Measurements from ENCODE around the gene CCL28.
"Not testable (repeated sequence)": the region's sequence is repeated elsewhere in the genome, so short reads cannot be mapped to it uniquely, and the experiment has no call there.

CCL28 gene

DNA sequence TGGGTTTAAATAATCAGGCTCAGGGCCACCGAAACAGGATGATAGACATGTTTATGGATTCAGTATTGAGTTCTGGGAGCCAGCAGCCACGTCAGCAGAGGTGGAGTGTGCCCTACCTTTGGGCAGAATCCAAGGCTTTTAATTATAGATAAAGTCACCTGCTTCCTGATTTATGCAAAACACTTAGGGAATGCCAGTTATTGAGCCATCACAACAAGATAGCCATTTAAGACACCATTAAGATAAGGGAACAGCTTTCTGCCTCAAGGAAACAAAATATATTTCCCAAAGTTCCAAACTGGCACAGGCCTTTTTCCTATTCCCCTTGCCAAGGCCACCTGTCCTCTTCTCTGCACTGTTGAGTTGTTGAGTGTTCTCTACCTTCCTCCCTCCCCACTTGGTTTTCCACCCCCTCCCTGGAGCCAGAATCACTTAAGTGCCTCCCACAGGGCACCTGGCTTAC lies 2.4 kb downstream of the CCL28 start:
- H3K27me3 ChIP-seq (replicated peaks), result no peaks in the 10 kb centered on the region
- TF ChIP-seq, protein P1, sequence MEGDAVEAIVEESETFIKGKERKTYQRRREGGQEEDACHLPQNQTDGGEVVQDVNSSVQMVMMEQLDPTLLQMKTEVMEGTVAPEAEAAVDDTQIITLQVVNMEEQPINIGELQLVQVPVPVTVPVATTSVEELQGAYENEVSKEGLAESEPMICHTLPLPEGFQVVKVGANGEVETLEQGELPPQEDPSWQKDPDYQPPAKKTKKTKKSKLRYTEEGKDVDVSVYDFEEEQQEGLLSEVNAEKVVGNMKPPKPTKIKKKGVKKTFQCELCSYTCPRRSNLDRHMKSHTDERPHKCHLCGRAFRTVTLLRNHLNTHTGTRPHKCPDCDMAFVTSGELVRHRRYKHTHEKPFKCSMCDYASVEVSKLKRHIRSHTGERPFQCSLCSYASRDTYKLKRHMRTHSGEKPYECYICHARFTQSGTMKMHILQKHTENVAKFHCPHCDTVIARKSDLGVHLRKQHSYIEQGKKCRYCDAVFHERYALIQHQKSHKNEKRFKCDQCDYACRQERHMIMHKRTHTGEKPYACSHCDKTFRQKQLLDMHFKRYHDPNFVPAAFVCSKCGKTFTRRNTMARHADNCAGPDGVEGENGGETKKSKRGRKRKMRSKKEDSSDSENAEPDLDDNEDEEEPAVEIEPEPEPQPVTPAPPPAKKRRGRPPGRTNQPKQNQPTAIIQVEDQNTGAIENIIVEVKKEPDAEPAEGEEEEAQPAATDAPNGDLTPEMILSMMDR (IDR thresholded peaks at IDR 0.05; ENCODE audit: low read depth, low read length, missing control alignments), result no peak
- H3K36me3 ChIP-seq (replicated peaks), result no peaks in the 10 kb centered on the region
- H3K4me3 ChIP-seq (ENCODE audit: low read depth, low read length), result no peak overlapping the region
- no peak for DNase-seq
- H3K27ac ChIP-seq, result no peak overlapping the region
- in situ Hi-C loops (cut with HindIII; ENCODE audit: low pct_ligation_motif_present, low sequenced_read_pairs), result no loop called here

DNA sequence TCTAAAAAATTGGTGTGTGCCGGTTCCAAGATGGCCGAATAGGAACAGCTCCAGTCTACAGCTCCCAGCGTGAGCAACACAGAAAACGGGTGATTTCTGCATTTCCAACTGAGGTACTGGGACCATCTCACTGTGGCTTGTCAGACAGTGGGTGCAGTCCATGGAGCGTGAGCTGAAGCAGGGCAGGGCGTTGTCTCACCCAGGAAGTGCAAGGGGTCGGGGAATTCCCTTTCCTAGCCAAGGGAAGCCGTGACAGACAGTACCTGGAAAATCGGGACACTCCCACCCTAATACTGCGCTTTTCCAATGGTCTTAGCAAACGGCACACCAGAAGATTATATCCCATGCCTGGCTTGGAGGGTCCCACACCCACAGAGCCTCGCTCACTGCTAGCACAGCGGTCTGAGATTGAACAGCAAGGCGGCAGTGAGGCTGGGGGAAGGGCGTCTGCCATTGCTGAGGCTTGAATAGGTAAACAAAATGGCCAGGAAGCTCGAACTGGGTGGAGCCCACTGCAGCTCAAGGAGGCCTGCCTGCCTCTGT lies 9.6 kb downstream of the CCL28 start:
- H3K27ac ChIP-seq; H3K27me3 ChIP-seq (replicated peaks); in situ Hi-C loops (cut with HindIII; ENCODE audit: low pct_ligation_motif_present, low sequenced_read_pairs); H3K36me3 ChIP-seq (replicated peaks); H3K4me3 ChIP-seq (ENCODE audit: low read depth, low read length); DNase-seq: not testable (repeated sequence)

DNA sequence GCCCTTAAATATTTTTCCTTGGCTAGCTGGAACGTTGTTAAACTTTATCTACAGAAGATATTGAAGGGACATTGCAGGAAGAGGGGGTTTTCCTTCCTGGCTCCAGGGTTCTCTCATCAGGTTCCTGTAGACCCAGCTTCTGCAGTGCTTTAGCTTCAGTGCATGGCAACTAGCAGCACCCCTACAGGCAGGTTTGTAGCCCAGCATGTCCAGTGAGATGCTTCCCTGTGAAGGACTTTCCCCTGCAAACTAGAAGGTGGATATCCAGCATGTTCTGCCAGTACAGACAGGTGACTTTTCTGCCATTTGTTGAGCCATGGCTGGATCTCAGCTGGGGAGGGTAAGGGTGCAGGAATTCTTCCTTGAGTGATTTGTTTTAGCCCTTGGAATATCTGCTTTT lies 10.4 kb downstream of the CCL28 start:
- in situ Hi-C loops (cut with HindIII; ENCODE audit: low pct_ligation_motif_present, low sequenced_read_pairs), result no loop called here
- DNase-seq, result no peak
- Histone ChIP-seq H3K4me3 (ENCODE audit: low read depth, low read length) (no peak overlapping the region), H3K36me3 (replicated peaks) (no peaks in the 10 kb centered on the region), H3K27me3 (replicated peaks) (no peaks in the 10 kb centered on the region), H3K27ac (no peak overlapping the region)
- TF ChIP-seq, protein P1 (IDR thresholded peaks at IDR 0.05; ENCODE audit: low read depth, low read length, missing control alignments), result peak; percentile 66

DNA sequence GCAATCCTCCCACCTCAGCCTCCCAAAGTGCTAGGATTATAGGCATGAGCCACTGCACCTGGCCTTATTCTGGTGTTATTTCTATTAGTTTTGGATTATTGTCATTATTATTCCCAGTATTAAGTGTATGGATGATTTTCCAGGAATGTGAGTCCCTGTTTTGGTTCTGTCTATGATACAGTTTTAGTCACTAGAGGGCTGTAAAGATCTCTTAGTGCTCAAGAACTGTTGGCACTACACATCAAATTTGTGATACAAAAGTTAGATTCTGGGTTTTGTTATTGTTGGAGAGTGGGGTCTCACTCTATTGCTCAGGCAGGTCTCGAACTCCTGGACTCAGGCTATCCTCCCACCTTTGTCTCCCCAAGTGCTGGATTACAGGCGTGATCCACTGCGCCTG lies 12.1 kb downstream of the CCL28 start:
- no peak for DNase-seq
- H3K27me3 ChIP-seq (replicated peaks), result no peaks in the 10 kb centered on the region
- in situ Hi-C loops (cut with HindIII; ENCODE audit: low pct_ligation_motif_present, low sequenced_read_pairs), result no loop called here
- TF ChIP-seq, protein P1 (IDR thresholded peaks at IDR 0.05; ENCODE audit: low read depth, low read length, missing control alignments), result peak; percentile 13
- no peak overlapping the region for H3K4me3 ChIP-seq (ENCODE audit: low read depth, low read length)
- no peak overlapping the region for H3K27ac ChIP-seq
- no peaks in the 10 kb centered on the region for H3K36me3 ChIP-seq (replicated peaks)

DNA sequence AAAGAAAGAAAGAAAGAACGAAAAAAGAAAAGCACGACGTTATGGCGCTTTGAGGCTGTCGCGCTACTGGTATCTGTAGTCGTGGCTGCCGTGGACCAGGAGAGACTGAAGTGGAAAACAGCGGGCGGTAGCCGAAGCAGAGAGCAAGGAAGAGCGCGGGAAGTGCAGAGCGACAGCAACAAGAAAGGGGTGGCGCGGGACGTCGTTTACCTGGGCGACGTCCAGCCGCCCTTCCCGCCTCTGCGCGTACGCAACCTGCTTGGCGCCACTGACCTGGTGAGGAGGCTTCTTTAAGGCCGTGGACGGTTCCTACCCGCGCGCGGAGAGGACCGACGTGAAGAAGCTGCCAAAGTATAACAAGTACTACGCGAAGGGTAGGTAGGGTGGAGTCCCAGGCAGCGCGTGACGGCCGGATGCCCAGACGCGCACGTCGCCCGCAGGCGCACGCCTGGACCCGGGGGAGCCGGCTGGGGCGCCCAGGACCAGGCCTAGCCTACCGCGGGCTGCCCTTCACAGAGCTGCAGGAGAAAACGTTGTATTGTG lies 15.4 kb downstream of the CCL28 start:
- in situ Hi-C loops (cut with HindIII; ENCODE audit: low pct_ligation_motif_present, low sequenced_read_pairs), result no loop called here
- no peaks in the 10 kb centered on the region for H3K27me3 ChIP-seq (replicated peaks)
- DNase-seq, result no peak
- no peak overlapping the region for H3K27ac ChIP-seq
- H3K36me3 ChIP-seq (replicated peaks), result no peaks in the 10 kb centered on the region
- TF ChIP-seq, protein P1 (IDR thresholded peaks at IDR 0.05; ENCODE audit: low read depth, low read length, missing control alignments), result no peak
- H3K4me3 ChIP-seq (ENCODE audit: low read depth, low read length), result peak overlapping the region; percentile 56

DNA sequence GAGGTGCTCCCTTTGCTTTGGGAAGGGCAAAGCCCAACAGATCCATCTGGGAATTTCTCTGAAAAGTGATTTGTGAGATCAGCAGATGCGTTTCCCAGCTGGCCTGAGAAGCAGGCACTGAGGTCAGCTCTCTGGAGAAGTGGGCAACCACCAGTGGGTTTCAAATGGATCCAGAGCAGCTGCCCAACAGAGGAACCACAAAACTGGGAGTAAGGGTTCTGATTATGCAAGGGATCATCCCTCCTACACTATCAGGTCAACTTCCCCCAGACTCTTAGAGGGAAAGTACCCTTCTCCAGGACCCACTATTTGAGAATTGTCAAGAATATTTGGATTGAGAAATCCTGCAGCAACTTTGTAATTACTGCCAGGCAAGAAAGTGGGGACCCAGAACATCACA lies 21.7 kb downstream of the CCL28 start:
- no peak overlapping the region for H3K4me3 ChIP-seq (ENCODE audit: low read depth, low read length)
- TF ChIP-seq, protein P1 (IDR thresholded peaks at IDR 0.05; ENCODE audit: low read depth, low read length, missing control alignments), result peak; percentile 3
- H3K27ac ChIP-seq, result no peak overlapping the region
- no peaks in the 10 kb centered on the region for H3K36me3 ChIP-seq (replicated peaks)
- H3K27me3 ChIP-seq (replicated peaks), result no peaks in the 10 kb centered on the region
- in situ Hi-C loops (cut with HindIII; ENCODE audit: low pct_ligation_motif_present, low sequenced_read_pairs), result no loop called here
- no peak for DNase-seq
